Astrocyte of the cerebellum (primary cell): Measurements from ENCODE around the gene C22orf42.
A peak's percentile ranks its signal among the peaks of the same experiment; 100 is the strongest.

ENCODE experiments used
- DNase-seq: peaks from one replicate; pipeline ENCODE4 v3.0.0-alpha.2; 2011; ENCODE audit warnings: low read depth
- H3K4me3 ChIP-seq: 2 replicates; pipeline ENCODE4 v1.5.1; 2011; ENCODE audit warnings: mild to moderate bottlenecking, low read depth, low read length, moderate library complexity
- CTCF ChIP-seq: IDR thresholded peaks from 2 replicates; pipeline ENCODE4 v1.5.1; 2012; ENCODE audit warnings: low read length, low read depth, moderate library complexity, mild to moderate bottlenecking; ENCODE audit errors: missing control alignments
- in situ Hi-C: cut with HindIII; loops from 2 replicates; pipeline ENCODE4 v1.10.0; 2017; ENCODE audit warnings: low sequenced_read_pairs

Gene C22orf42

GRCh38 chr22:32112380-32112779, 46.7 kb downstream of the C22orf42 start:
- no peak for DNase-seq
- in situ Hi-C loops = no loop called here
- H3K4me3 ChIP-seq = no peak overlapping the region
- TF ChIP-seq CTCF = no peak

GRCh38 chr22:32106930-32107329, 52.2 kb downstream of the C22orf42 start:
- no peak overlapping the region for H3K4me3 ChIP-seq
- no peak for TF ChIP-seq CTCF
- in situ Hi-C loops = no loop called here
- DNase-seq = peak; percentile 5

GRCh38 chr22:32103658-32104315, 55.3 kb downstream of the C22orf42 start:
- in situ Hi-C loops = no loop called here
- TF ChIP-seq CTCF = no peak
- DNase-seq = no peak
- H3K4me3 ChIP-seq = no peak overlapping the region

- H3K4me3 ChIP-seq = no peak overlapping the region
- no peak for TF ChIP-seq CTCF
- in situ Hi-C loops = no loop called here
- no peak for DNase-seq
These were observed 58.4 kb downstream of the C22orf42 start for GRCh38 chr22:32100711-32101110.
